Endothelial cell of umbilical vein (primary cell): Measurements from ENCODE around the gene DPYSL4. TPM values are rescaled to one million over a fixed set of nuclear protein-coding genes. Genes with fewer than 3 reads are reported as not detected.

Experiments used
- BruUV-seq: library from RNA; stranded (reverse); fragments of 400-500 nt; replicated peaks from 2 replicates; lab custom pipeline; 2021; lab: Mats Ljungman, UMichigan
- CTCF ChIA-PET: fragments of 300-600, 350-600 bp; sonication (Branson Sonifier 250); formaldehyde crosslinking; loops from one replicate; lab custom pipeline; 2021; ENCODE audit warnings: antibody characterized with exemption, inconsistent platforms; lab: Charles Lee
- POLR2A ChIA-PET: fragments of 300-600, 350-600 bp; sonication (Branson Sonifier 250); formaldehyde crosslinking; loops from one replicate; lab custom pipeline; 2021; ENCODE audit warnings: antibody characterized with exemption, inconsistent platforms; lab: Charles Lee
- DNase-seq: peaks from one replicate; pipeline ENCODE4 v3.0.0-alpha.2; 2011; ENCODE audit warnings: low read depth, low spot score
- FAIRE-seq: peaks from 2 replicates; lab custom pipeline; 2011; peaks lifted over from hg19 to GRCh38; lab: Jason Lieb, UNC
- H2AFZ ChIP-seq: 2 replicates; pipeline ENCODE4 v1.6.0; 2012; ENCODE audit warnings: low read depth, low read length, control low read depth, inconsistent platforms
- H3K27ac ChIP-seq: 2 replicates; pipeline ENCODE4 v1.5.1; 2011; ENCODE audit warnings: low read depth, mild to moderate bottlenecking, control low read depth, low read length, moderate library complexity; ENCODE audit not compliant: insufficient read depth
- H3K27me3 ChIP-seq, 2 experiments: 2 replicates each; pipeline versions ENCODE4 v1.6.0 to v1.6.1; 2011; ENCODE audit warnings: low read length in 2 of 2, mixed read lengths in 1 of 2; ENCODE audit not compliant: control insufficient read depth in 2 of 2, insufficient read depth in 2 of 2
- H3K36me3 ChIP-seq, 2 experiments: 2 replicates in 1 of 2; 3 replicates in 1 of 2; pipeline ENCODE4 v1.5.1; 2011; ENCODE audit warnings: low read length in 2 of 2, mild to moderate bottlenecking in 1 of 2, moderate library complexity in 1 of 2; ENCODE audit not compliant: control insufficient read depth in 2 of 2, insufficient read depth in 2 of 2; ENCODE audit errors: extremely low read depth in 1 of 2
- H3K4me1 ChIP-seq: 3 replicates; pipeline ENCODE4 v1.5.1; 2011; ENCODE audit warnings: mild to moderate bottlenecking, low read length; ENCODE audit not compliant: control insufficient read depth, insufficient read depth; ENCODE audit errors: extremely low read depth
- H3K4me2 ChIP-seq: 2 replicates; pipeline ENCODE4 v1.6.1; 2011; ENCODE audit warnings: low read length, control low read depth, mixed read lengths; ENCODE audit not compliant: insufficient read depth
- H3K4me3 ChIP-seq, 3 experiments: fragments of 200-600 bp in 1 of 3; sonication (generic), shearing (Covaris generic) in 1 of 3; replicated peaks in 1 of 3; 2 replicates each; pipeline ENCODE4 v1.5.1; 2011 to 2016; ENCODE audit warnings: control low read depth in 3 of 3, low read length in 3 of 3, mild to moderate bottlenecking in 2 of 3, inconsistent platforms in 1 of 3, low read depth in 1 of 3, moderate library complexity in 1 of 3; ENCODE audit not compliant: insufficient read depth in 1 of 3
- H3K79me2 ChIP-seq: 2 replicates; pipeline ENCODE4 v1.6.0; 2012; ENCODE audit warnings: low read length, inconsistent platforms; ENCODE audit not compliant: control insufficient read depth, insufficient read depth
- H3K9ac ChIP-seq: replicated peaks from 2 replicates; pipeline ENCODE3; 2011; ENCODE audit warnings: low read length, control low read depth; ENCODE audit not compliant: insufficient read depth; ENCODE audit errors: extremely low read depth
- H3K9me1 ChIP-seq: replicated peaks from 3 replicates; pipeline ENCODE4 v1.6.0; 2011; ENCODE audit warnings: mild to moderate bottlenecking, low read length; ENCODE audit not compliant: control insufficient read depth, insufficient read depth; ENCODE audit errors: extremely low read depth
- H3K9me3 ChIP-seq: replicated peaks from 2 replicates; pipeline ENCODE4 v1.5.1; 2012; ENCODE audit warnings: low read length, inconsistent platforms; ENCODE audit not compliant: control insufficient read depth, insufficient read depth
- H4K20me1 ChIP-seq: replicated peaks from 2 replicates; pipeline ENCODE3; 2011; ENCODE audit warnings: mild to moderate bottlenecking, low read length; ENCODE audit not compliant: control insufficient read depth, insufficient read depth; ENCODE audit errors: extremely low read depth
- EZH2 ChIP-seq: IDR thresholded peaks from 2 replicates; pipeline ENCODE4 v1.6.1; 2012; ENCODE audit warnings: borderline replicate concordance, low read depth, mild to moderate bottlenecking, moderate library complexity, low read length, inconsistent platforms; ENCODE audit not compliant: severe bottlenecking
- FOS ChIP-seq: IDR thresholded peaks from 2 replicates; pipeline ENCODE4 v1.6.1; 2011; ENCODE audit warnings: mild to moderate bottlenecking, low read length, moderate library complexity, borderline replicate concordance; ENCODE audit not compliant: insufficient read depth
- GATA2 ChIP-seq: IDR thresholded peaks from 2 replicates; pipeline ENCODE4 v1.7.0; 2011; ENCODE audit warnings: low read depth, mild to moderate bottlenecking, moderate library complexity, mixed read lengths, low read length; ENCODE audit not compliant: insufficient read length, insufficient read depth
- JUN ChIP-seq: IDR thresholded peaks from 2 replicates; pipeline ENCODE4 v1.6.1; 2011; ENCODE audit warnings: borderline replicate concordance, low read depth; ENCODE audit not compliant: insufficient read length, insufficient read depth
- MYC ChIP-seq: IDR thresholded peaks from one replicate; pipeline ENCODE4 v1.6.1; 2011; ENCODE audit warnings: mild to moderate bottlenecking, low read depth, low read length
- POLR2A ChIP-seq: IDR thresholded peaks from 2 replicates; pipeline ENCODE4 v1.6.1; 2012; ENCODE audit warnings: low read depth, mild to moderate bottlenecking, control low read depth, low read length
- POLR2AphosphoS5 ChIP-seq: IDR thresholded peaks from 2 replicates; pipeline ENCODE4 v1.6.1; 2012; ENCODE audit warnings: low read depth, mild to moderate bottlenecking, control low read depth, low read length, moderate library complexity; ENCODE audit not compliant: insufficient read depth
- dilution Hi-C: fragments of 300-500 bp; cut with MboI; formaldehyde crosslinking; loops from one replicate; pipeline ENCODE4 v1.15.0; 2019; ENCODE audit warnings: low sequenced_read_pairs; ENCODE audit not compliant: extremely low pct_ligation_motif_present
- intact Hi-C: fragments of 100-400 bp; cut with micrococcal nuclease; formaldehyde crosslinking; loops from one replicate; pipeline ENCODE4 v1.10.0; 2022
- polyA plus RNA-seq, 4 experiments: library from polyadenylated mRNA; depleted of rRNA in 3 of 4; stranded (reverse) in 3 of 4; unstranded in 1 of 4; fragments of >200 nt; gene quantifications; 2 replicates each; pipeline versions ENCODE4 v1.2.1 to v1.2.3, GENCODE V29; 2011 to 2012; ENCODE audit warnings: missing spikeins in 1 of 4
- total RNA-seq: library from RNA; stranded (reverse); gene quantifications from 2 replicates; pipeline ENCODE4 v1.2.3, GENCODE V29; 2021
- TF ChIP-seq, protein P1 (sequence below): IDR thresholded peaks from 2 replicates; pipeline ENCODE4 v1.6.1; 2011; ENCODE audit not compliant: insufficient read depth, insufficient read length
- TF ChIP-seq, protein P2 (sequence below), 2 donors: IDR thresholded peaks; 1 replicate in 1 of 2; 2 replicates in 1 of 2; pipeline ENCODE4 v1.5.1; 2011; ENCODE audit warnings: low read length in 2 of 2, mild to moderate bottlenecking in 2 of 2, moderate library complexity in 2 of 2, control low read depth in 1 of 2, inconsistent platforms in 1 of 2, low read depth in 1 of 2; ENCODE audit not compliant: insufficient read depth in 1 of 2; ENCODE audit errors: extremely low read depth in 1 of 2

Gene DPYSL4
- total and polyA plus RNA-seq, 2 donors (not counting 3 experiments of a cell fraction or from before 2014, with no cell fraction given), result 27.1 to 60.0 TPM

DNA sequence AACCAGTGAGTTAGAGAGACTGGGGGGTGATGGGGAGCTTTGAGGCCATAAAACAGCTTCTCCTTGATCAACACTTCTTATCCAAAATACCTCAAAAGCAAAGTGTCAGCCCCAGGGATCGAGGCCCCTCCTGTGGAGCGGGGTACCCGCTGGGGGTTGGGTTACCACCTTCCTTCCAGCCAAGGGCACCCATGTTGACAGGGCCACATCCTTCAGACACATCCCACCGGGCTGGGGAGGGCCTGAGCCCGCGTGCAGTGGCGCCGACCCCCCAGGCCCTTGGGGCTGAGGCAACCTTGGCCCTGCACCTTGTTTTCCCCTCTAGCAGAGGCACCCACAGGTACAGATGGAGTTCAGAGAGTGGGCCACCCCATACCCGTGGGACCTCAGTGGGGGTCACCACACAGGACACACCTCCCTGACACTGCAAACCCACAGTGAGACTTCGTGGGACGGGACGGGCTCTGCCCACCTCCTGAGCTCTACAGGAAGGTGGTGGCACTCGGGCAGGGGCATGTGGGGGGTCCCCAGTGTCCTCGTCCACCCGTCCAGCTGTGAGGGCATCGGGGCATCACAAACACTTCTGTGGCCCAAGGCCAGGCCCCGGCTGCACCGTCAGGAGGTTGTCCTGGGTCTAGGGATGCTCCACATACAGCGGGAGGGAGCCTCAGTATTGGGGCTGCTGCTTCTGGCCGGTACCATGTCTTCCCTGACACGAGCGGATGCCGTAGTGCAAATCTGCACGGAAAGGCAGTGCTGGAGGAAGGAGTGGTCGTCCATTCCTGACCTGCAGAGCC lies 10.7 kb downstream of the DPYSL4 start:
- Histone ChIP-seq H3K9ac (no peak overlapping the region), H3K4me2 (no peak overlapping the region), H3K4me3 (no peak overlapping the region), H3K36me3 (peaks cover 0 to 3% of the 10 kb centered on the region in 2 experiments), H3K9me1 (no peaks in the 10 kb centered on the region), H3K9me3 (no peaks in the 10 kb centered on the region), H3K27me3 (no peaks in the 10 kb centered on the region), H3K27ac (no peak overlapping the region), H3K4me1 (no peaks in the 10 kb centered on the region), H2AFZ (no peak overlapping the region), H3K79me2 (no peaks in the 10 kb centered on the region), H4K20me1 (no peaks in the 10 kb centered on the region)
- ChIA-PET POLR2A (no interaction called here), CTCF (no interaction called here)
- intact Hi-C loops (no loop called here), dilution Hi-C loops (no loop called here)
- no peak for TF ChIP-seq POLR2A
- no peak for TF ChIP-seq POLR2AphosphoS5
- TF ChIP-seq, protein P1, sequence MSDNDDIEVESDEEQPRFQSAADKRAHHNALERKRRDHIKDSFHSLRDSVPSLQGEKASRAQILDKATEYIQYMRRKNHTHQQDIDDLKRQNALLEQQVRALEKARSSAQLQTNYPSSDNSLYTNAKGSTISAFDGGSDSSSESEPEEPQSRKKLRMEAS, result no peak
- no peak for TF ChIP-seq MYC
- TF ChIP-seq, protein P2, sequence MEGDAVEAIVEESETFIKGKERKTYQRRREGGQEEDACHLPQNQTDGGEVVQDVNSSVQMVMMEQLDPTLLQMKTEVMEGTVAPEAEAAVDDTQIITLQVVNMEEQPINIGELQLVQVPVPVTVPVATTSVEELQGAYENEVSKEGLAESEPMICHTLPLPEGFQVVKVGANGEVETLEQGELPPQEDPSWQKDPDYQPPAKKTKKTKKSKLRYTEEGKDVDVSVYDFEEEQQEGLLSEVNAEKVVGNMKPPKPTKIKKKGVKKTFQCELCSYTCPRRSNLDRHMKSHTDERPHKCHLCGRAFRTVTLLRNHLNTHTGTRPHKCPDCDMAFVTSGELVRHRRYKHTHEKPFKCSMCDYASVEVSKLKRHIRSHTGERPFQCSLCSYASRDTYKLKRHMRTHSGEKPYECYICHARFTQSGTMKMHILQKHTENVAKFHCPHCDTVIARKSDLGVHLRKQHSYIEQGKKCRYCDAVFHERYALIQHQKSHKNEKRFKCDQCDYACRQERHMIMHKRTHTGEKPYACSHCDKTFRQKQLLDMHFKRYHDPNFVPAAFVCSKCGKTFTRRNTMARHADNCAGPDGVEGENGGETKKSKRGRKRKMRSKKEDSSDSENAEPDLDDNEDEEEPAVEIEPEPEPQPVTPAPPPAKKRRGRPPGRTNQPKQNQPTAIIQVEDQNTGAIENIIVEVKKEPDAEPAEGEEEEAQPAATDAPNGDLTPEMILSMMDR (IDR thresholded peaks at IDR 0.05; ENCODE audit: extremely low read depth in 1 of 2, insufficient read depth in 1 of 2, low read depth in 1 of 2, low read length in 2 of 2), result no peak
- TF ChIP-seq EZH2, result no peak
- TF ChIP-seq GATA2, result no peak
- no peak for TF ChIP-seq JUN
- no peak for TF ChIP-seq FOS
- DNase-seq (no peak), FAIRE-seq (no peak)
- BruUV-seq, result no TSS peak
